HG02678 (cell line): ENCODE results near the gene GSE1.

Experiments
- ATAC-seq: cut with Tn5 transposase; IDR thresholded peaks from one replicate; pipeline ENCODE4 v1.9.1; 2021; ENCODE audit warnings: mild to moderate bottlenecking, moderate library complexity; ENCODE audit not compliant: unreplicated experiment

The GSE1 gene

DNA sequence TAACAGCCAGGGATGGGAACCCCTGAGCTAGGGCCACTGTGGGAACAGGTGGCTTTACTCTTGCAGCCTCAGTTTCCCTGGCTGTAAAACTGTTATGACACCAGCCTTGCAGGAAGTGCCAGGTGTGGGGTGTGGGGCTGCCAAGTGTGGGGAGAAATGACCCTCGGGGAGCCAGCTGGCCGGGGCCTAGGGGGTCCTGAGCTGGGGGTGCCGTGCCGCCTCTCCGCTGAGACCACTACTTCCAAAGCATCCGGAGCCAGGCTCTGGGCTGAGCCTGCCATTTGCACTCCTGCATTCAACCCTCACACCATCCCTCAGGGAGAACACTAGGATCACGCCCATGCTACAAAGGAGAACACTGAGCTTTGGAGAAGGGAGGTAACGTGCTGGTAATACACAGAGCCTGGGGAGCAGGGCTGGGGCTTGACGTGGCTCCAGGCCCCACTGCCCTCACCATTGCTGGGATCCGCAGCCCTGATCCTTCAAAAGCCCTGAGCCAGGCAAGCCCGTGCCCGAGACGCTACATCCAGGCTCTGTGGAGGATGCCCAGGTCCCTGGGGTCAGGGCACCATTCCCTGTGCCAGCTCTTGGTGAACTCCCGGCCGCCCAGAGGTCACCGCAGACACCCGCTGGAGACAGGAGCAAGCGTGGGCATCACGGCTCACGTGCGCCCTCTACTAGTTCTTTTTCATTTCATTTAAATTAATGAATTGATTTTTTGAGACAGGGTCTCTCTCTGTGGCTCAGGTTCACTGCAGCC, 104.5 kb downstream of the GSE1 start:
- ATAC-seq, result no peak

DNA sequence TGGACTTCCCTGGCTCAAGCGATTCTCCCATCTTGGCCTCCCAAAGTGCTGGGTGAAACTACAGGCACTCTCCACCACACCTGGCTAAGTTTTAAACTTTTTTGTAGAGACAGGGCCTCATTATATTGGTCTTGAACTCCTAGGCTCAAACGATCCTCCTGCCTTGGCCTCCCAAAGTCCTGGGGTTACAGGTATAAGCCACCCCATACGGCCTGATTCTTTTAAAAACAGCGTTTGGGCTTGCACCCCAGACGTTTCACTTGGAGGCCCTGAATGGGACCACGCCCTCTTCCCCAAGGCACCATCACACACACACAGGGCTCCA, 105.0 kb downstream of the GSE1 start:
- ATAC-seq, result no peak

DNA sequence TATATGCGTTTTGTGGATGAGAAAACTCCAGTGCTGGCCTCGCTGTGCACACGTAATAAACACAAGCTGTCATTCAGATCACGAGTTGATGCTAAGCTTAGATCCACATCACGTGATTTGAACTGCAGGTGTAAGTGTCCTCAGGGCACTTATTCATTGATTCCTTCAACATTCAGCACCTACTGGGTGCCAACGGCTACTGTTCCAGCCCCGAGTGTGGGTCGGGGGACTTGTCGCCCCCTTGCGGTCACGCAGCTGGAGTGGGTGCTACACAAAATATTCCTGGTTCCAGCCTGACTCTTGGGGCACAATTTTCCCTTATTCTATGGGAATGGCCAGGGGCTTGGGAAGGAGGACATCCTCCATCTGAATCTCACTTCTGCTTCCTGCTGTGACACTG, 105.6 kb downstream of the GSE1 start:
- ATAC-seq, result no peak

DNA sequence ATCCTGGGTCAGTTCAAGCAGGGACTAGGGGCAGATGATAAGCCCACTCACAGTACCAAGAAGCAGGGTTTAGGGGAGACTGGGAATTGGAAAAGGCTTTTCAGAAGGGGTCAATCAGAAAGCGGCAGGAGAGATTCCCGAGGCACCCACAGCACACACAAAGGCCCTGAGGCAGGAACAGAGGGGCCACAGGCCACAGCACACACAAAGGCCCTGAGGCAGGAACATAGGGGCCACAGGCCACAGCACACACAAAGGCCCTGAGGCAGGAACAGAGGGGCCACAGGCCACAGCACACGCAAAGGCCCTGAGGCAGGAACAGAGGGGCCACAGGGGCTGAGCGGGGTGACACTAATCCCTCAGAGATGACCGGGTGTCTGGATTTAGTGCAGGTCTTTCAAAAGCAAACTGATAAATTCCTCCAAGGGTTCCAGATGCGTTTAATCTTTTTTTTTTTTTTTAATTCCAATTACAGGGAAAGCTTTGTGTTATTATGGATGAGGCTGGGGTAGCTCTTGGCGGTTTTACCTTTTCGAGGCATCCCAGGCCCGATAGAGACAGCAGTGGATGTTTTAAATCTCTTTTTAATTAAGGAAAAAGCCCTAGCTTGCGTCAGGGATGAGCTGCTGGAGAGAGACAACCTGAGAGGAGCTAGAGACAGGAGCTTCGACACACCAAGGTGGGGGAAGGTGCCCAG, 106.6 kb downstream of the GSE1 start:
- no peak for ATAC-seq

DNA sequence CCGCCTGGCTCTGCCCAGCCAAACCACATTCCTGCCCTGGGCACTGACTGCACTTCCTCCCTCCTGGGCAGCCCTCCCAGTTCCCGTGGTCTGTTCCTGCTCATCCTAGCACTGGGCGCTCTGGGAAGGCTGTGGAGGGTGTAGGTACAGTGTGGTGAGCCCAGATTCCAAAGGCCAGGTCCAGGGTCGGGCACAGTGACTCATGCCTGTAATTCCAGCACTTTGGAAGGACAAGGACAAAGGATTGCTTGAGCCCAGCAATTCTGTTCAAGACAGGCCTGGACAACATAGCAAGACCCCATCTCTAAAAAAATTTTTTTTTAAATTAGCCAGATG, 107.1 kb downstream of the GSE1 start:
- ATAC-seq, result no peak

DNA sequence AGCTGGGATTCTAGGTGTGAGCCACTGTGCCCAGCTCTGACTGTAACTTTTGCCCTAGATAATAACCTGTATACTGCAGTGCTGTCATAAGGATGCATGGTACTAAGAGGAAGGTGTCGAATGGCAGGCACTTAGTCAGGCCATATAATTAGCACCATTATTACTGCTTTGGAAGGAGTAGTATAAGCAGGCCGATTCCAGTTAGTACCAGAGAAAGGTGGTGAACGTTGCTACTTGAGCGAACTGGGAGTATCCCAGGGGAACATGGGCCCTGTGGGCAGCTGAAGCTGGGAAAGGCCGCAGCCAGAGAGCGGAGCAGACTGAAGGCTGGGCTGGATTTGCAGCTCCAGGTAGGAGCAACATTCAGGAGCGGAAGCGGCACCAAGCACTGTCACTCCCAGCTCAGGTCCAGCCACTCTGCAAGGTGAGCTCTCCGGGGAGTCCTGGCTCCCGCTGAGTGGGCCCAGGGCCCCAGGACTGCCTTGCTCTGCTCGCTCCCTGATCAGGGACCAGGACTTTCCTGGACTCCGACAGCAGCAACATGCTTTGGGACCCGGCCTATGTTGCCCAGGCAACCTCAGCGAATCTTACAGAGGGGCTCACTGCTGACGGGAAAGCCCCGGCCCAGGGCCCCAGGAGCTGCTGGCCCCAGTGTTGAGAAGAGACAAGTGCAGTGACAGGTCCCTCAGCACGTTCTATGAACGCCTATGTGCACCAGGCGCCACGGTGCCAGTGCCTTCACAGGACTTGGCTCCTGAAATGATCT, 109.2 kb downstream of the GSE1 start:
- no peak for ATAC-seq

- no peak for ATAC-seq
These were observed 111.2 kb downstream of the GSE1 start for GRCh38 chr16:85724126-85724879.

GRCh38 chr16:85724936-85725335, 111.8 kb downstream of the GSE1 start:
- no peak for ATAC-seq
